GM23248 (cell line): Measurements from ENCODE around the gene ALPK1.

Source experiments
- EZH2 ChIP-seq: fragments of 200-600 bp; sonication (generic); IDR thresholded peaks from 2 replicates; pipeline ENCODE4 v1.6.1; 2018; ENCODE audit warnings: antibody characterized with exemption, mild to moderate bottlenecking; ENCODE audit not compliant: insufficient read depth, poor library complexity, severe bottlenecking
- EZH2phosphoT487 ChIP-seq: fragments of 200-600 bp; sonication (generic); IDR thresholded peaks from 2 replicates; pipeline ENCODE4 v1.6.1; 2018; ENCODE audit warnings: antibody characterized with exemption, moderate library complexity, mild to moderate bottlenecking, low read depth; ENCODE audit not compliant: insufficient read depth

DNA sequence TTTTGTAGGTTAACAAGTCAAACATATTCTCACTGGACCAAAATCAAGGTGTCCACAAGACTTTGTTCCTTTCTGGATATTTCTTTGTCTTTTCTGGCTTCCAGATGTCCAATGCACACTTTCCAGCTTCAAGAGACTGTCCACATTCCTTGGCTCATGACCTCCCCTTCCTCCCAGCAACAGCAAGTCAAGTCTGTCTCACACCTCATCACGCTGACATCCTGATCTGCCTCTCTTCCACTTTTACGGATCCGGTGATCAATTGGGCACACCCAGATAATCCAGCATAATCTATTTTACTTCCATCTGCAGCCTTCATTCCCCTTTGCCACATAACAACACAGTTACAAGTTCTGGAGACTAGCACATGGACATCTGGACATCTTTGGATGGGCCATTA lies 21.1 kb upstream of the ALPK1 start:
- TF ChIP-seq EZH2, result no peak
- no peak for TF ChIP-seq EZH2phosphoT487
